HepG2 (cell line): ENCODE data around the gene SLCO2B1.

ENCODE experiments used
- CAMTA2 ChIP-seq: sonication (generic); formaldehyde crosslinking; IDR thresholded peaks from 2 replicates; pipeline ENCODE4 v1.4.0; 2020; ENCODE audit warnings: mild to moderate bottlenecking, missing genetic modification reagents, borderline replicate concordance
- CEBPB ChIP-seq: IDR thresholded peaks from 2 replicates; pipeline ENCODE4 v1.6.1; 2011; ENCODE audit warnings: low read depth, low read length, improper control_type of control experiment, borderline replicate concordance
- CTCF ChIP-seq: sonication (generic); formaldehyde crosslinking; IDR thresholded peaks from 2 replicates; pipeline ENCODE4 v1.5.0; 2020; ENCODE audit warnings: mild to moderate bottlenecking, missing genetic modification reagents, moderate library complexity
- E2F2 ChIP-seq: sonication (generic); formaldehyde crosslinking; IDR thresholded peaks from 2 replicates; pipeline ENCODE4 v1.4.0; 2020; ENCODE audit warnings: missing genetic modification reagents, borderline replicate concordance
- POLR2AphosphoS5 ChIP-seq: IDR thresholded peaks from 2 replicates; pipeline ENCODE4 v1.6.1; 2012; ENCODE audit warnings: low read depth, low read length
- SALL2 ChIP-seq: sonication (generic); formaldehyde crosslinking; IDR thresholded peaks from 2 replicates; pipeline ENCODE4 v1.8.1; 2023; ENCODE audit warnings: mild to moderate bottlenecking, missing genetic modification reagents, inconsistent platforms
- SAP130 ChIP-seq: IDR thresholded peaks from 2 replicates; pipeline ENCODE4 v1.6.1; 2016; ENCODE audit warnings: low read depth
- TP53 ChIP-seq: sonication (generic); formaldehyde crosslinking; conservative IDR thresholded peaks from 2 replicates; pipeline ENCODE4 v1.4.0; 2020; ENCODE audit warnings: missing genetic modification reagents
- ZFP91 ChIP-seq: sonication (generic); formaldehyde crosslinking; IDR thresholded peaks from 2 replicates; pipeline ENCODE4 v1.9.0; 2022; ENCODE audit warnings: missing genetic modification reagents, mild to moderate bottlenecking, borderline replicate concordance
- ZNF30 ChIP-seq: sonication (generic); formaldehyde crosslinking; IDR thresholded peaks from 2 replicates; pipeline ENCODE4 v1.5.0; 2020; ENCODE audit warnings: mild to moderate bottlenecking, missing genetic modification reagents
- ZNF558 ChIP-seq: sonication (generic); formaldehyde crosslinking; IDR thresholded peaks from 2 replicates; pipeline ENCODE4 v1.9.0; 2022; ENCODE audit warnings: mild to moderate bottlenecking, missing genetic modification reagents, borderline replicate concordance
- TF ChIP-seq, protein P1 (sequence below): sonication (generic); formaldehyde crosslinking; IDR thresholded peaks from 2 replicates; pipeline ENCODE4 v1.4.0; 2020; ENCODE audit warnings: missing genetic modification reagents, borderline replicate concordance
- TF ChIP-seq, protein P2 (sequence below): IDR thresholded peaks from 2 replicates; pipeline ENCODE4 v1.6.1; 2012; ENCODE audit warnings: inconsistent platforms
- TF ChIP-seq, protein P3 (sequence below): sonication (generic); formaldehyde crosslinking; IDR thresholded peaks from 2 replicates; pipeline ENCODE4 v1.4.0; 2020; ENCODE audit warnings: missing genetic modification reagents

GRCh38 chr11:75184757-75185425 lies 34.0 kb downstream of the SLCO2B1 start:
- TF ChIP-seq, protein P1, sequence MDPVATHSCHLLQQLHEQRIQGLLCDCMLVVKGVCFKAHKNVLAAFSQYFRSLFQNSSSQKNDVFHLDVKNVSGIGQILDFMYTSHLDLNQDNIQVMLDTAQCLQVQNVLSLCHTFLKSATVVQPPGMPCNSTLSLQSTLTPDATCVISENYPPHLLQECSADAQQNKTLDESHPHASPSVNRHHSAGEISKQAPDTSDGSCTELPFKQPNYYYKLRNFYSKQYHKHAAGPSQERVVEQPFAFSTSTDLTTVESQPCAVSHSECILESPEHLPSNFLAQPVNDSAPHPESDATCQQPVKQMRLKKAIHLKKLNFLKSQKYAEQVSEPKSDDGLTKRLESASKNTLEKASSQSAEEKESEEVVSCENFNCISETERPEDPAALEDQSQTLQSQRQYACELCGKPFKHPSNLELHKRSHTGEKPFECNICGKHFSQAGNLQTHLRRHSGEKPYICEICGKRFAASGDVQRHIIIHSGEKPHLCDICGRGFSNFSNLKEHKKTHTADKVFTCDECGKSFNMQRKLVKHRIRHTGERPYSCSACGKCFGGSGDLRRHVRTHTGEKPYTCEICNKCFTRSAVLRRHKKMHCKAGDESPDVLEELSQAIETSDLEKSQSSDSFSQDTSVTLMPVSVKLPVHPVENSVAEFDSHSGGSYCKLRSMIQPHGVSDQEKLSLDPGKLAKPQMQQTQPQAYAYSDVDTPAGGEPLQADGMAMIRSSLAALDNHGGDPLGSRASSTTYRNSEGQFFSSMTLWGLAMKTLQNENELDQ (CRISPR knock-in tag): no peak
- TF ChIP-seq, protein P2, sequence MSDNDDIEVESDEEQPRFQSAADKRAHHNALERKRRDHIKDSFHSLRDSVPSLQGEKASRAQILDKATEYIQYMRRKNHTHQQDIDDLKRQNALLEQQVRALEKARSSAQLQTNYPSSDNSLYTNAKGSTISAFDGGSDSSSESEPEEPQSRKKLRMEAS: no peak
- no peak for TF ChIP-seq CEBPB
- no peak for TF ChIP-seq SALL2
- TF ChIP-seq TP53 (CRISPR knock-in tag): no peak
- no peak for TF ChIP-seq SAP130 (CRISPR knock-in tag)
- no peak for TF ChIP-seq CTCF (CRISPR knock-in tag)
- no peak for TF ChIP-seq ZNF30 (CRISPR knock-in tag)
- no peak for TF ChIP-seq POLR2AphosphoS5
- TF ChIP-seq, protein P3, sequence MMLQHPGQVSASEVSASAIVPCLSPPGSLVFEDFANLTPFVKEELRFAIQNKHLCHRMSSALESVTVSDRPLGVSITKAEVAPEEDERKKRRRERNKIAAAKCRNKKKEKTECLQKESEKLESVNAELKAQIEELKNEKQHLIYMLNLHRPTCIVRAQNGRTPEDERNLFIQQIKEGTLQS (CRISPR knock-in tag): no peak
- TF ChIP-seq ZFP91 (CRISPR knock-in tag): no peak
- no peak for TF ChIP-seq CAMTA2
- TF ChIP-seq E2F2: no peak
- TF ChIP-seq ZNF558 (CRISPR knock-in tag): no peak
